Adrenal gland (tissue), 12 donors: ENCODE measurements around the gene TRABD2A. TPM values are rescaled to one million over a fixed set of nuclear protein-coding genes. Genes with fewer than 3 reads are reported as not detected.

Source experiments
- DNase-seq, 7 donors: peaks; one replicate each; pipeline ENCODE4 v3.0.0-alpha.2; 2019 to 2020
- H3K27ac ChIP-seq, 5 donors: fragments of 200-600 bp; sonication (generic) in 4 of 5; 1 replicate in 3 of 5; 2 replicates in 2 of 5; pipeline versions ENCODE4 v1.5.1 to v1.8.0; 2016 to 2020; ENCODE audit warnings: mild to moderate bottlenecking in 1 of 5
- H3K27me3 ChIP-seq: fragments of 200-600 bp; 2 replicates; pipeline ENCODE4 v1.8.0; 2021
- H3K36me3 ChIP-seq, 2 donors: fragments of 200-600 bp; replicated peaks in 1 of 2; 1 replicate in 1 of 2; 2 replicates in 1 of 2; pipeline versions ENCODE4 v1.5.1 to v1.8.0; 2018 to 2022
- H3K4me1 ChIP-seq, 2 donors: fragments of 200-600 bp; replicated peaks in 1 of 2; 1 replicate in 1 of 2; 2 replicates in 1 of 2; pipeline versions ENCODE4 v1.5.1 to v1.8.0; 2018 to 2021
- H3K4me3 ChIP-seq, 4 donors: fragments of 200-600 bp; sonication (generic) in 3 of 4; one replicate each; pipeline ENCODE4 v1.5.1; 2016 to 2018
- H3K9me3 ChIP-seq, 3 donors: fragments of 200-600 bp; sonication (generic) in 1 of 3; replicated peaks in 1 of 3; 1 replicate in 2 of 3; 2 replicates in 1 of 3; pipeline versions ENCODE4 v1.5.1 to v1.8.0; 2016 to 2021
- POLR2A ChIP-seq, 2 donors: fragments of 450-650 bp; IDR thresholded peaks; one replicate each; pipeline ENCODE4 v1.6.1; 2017; ENCODE audit warnings: antibody characterized with exemption in 2 of 2, mild to moderate bottlenecking in 2 of 2, moderate library complexity in 1 of 2
- WGBS, 4 donors: extraction: QIAGEN DNeasy Blood & Tissue Kit in 2 of 4; methylation state at CpG; one replicate each; pipeline versions ENCODE4 v1.1.5 to v1.1.7; 2013 to 2017; 5-methylcytosine and 5-hydroxymethylcytosine counted together
- intact Hi-C, 2 donors: fragments of 100-400 bp; cut with DNase I; formaldehyde crosslinking; loops; one replicate each; pipeline versions ENCODE4 v1.14.1 to v1.15.0; 2022 to 2023
- polyA plus RNA-seq, 3 donors: library from polyadenylated mRNA; stranded (reverse); fragments of 200-250 nt in 2 of 3; fragments of 350-450 nt in 1 of 3; fragmentation: Illumina TruSeq in 1 of 3; extraction: RNeasy Lipid Tissue Mini Kit (QIAGEN cat#74804) in 1 of 3; gene quantifications; one replicate each; pipeline ENCODE4 v1.2.3, GENCODE V29; 2013 to 2014
- total RNA-seq, 9 donors: library from RNA; depleted of rRNA in 4 of 9; stranded (reverse); fragments of >200 nt in 4 of 9; fragments of 120-200 nt in 1 of 9; fragmentation: NEBNext Ultra II Directional in 1 of 9; extraction: Animal tissue kit (Norgen Biotek cat#: 25700) in 1 of 9; gene quantifications; one replicate each; pipeline versions ENCODE4 v1.1.0 to v1.2.4, GENCODE V29; 2013 to 2023
- TF ChIP-seq, protein P1 (sequence below), 6 experiments: fragments of 450-650 bp in 4 of 6; fragments of 200-600 bp in 2 of 6; sonication (generic) in 1 of 6; IDR thresholded peaks; 1 replicate in 5 of 6; 2 replicates in 1 of 6; pipeline versions ENCODE4 v1.5.1 to v1.8.0; 2016 to 2021; ENCODE audit warnings: antibody characterized with exemption in 6 of 6, mild to moderate bottlenecking in 2 of 6, moderate library complexity in 1 of 6
- donor health status: healthy with polysubstance abuse.
- donor health status: Bipolar disorder and iron deficiency.
- donor health status: DM: yes; HTN: yes; CAD: no.
- donor health status: DM: no; HTN: no; CAD: no.
- donor health status: DM: no; HTN: no; CAD: no.
- donor health status: DM: yes; HTN: yes; CAD: no.

The TRABD2A gene
- total and polyA plus RNA-seq, 12 donors = 0.28 to 2.4 (median 0.69) TPM; not detected in 1

DNA sequence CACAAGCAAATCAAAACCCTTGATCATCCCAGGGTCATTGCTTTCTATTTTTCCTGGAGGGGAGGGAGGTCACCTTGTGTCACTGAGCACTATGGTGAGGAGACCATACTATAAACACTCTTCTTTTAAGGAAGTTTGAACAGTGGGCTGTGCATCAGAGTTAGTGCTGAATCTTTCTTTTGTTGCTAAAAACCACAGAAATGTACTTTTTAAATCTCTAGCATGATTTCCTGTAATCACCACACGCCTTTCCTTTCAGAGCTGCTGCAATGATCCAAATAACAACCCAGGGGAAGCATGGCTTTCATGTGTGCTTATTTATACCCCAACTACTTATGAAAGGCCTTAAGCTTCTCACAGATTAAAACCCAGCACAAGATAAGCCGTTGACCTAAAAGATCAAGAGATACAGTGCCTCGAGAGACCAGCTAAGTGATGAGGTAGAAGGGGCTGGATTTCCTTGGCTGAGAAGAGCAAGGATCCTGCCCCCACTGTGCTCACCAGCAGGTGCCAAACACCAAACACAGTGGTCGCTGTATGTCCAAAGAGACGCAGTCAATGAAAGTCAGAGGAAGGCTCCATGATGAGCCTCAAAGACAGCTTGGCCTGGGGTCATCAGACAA is 34.7 kb downstream of the TRABD2A start:
- Histone ChIP-seq H3K4me1 (no peaks in the 10 kb centered on the region), H3K36me3 (no peaks in the 10 kb centered on the region), H3K9me3 (no peaks in the 10 kb centered on the region), H3K4me3 (no peak overlapping the region), H3K27me3 (no peaks in the 10 kb centered on the region), H3K27ac (peak overlapping the region in 3 of 5 donors; percentile 16 to 52 (median 30))
- TF ChIP-seq POLR2A (IDR thresholded peaks at IDR 0.05) = no peak
- TF ChIP-seq, protein P1, sequence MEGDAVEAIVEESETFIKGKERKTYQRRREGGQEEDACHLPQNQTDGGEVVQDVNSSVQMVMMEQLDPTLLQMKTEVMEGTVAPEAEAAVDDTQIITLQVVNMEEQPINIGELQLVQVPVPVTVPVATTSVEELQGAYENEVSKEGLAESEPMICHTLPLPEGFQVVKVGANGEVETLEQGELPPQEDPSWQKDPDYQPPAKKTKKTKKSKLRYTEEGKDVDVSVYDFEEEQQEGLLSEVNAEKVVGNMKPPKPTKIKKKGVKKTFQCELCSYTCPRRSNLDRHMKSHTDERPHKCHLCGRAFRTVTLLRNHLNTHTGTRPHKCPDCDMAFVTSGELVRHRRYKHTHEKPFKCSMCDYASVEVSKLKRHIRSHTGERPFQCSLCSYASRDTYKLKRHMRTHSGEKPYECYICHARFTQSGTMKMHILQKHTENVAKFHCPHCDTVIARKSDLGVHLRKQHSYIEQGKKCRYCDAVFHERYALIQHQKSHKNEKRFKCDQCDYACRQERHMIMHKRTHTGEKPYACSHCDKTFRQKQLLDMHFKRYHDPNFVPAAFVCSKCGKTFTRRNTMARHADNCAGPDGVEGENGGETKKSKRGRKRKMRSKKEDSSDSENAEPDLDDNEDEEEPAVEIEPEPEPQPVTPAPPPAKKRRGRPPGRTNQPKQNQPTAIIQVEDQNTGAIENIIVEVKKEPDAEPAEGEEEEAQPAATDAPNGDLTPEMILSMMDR (IDR thresholded peaks at IDR 0.05) = no peak
- peak in 2 of 7 donors; percentile 2 to 33 for DNase-seq
- 42 to 50% (median 48%) methylated on average over 4 to 5 of the region's 5 CpGs for WGBS, 4 donors
- intact Hi-C loops = no loop called here

DNA sequence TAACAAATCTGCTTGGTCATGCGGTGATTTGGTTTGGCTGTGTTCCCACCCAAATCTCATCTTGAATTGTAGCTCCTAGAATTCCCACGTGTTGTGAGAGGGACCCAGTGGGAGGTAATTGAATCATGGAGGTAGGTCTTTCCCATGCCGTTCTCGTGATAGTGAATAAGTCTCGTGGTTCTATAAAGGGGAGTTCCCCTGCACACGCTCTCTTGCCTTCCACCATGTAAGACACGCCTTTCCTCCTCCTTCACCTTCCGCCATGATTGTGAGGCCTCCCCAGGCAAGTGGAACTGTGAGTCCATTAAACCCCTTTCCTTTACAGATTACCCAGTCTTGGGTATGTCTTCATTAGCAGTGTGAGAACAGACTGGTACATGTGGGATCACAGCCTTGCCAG is 36.7 kb downstream of the TRABD2A start:
- intact Hi-C loops = no loop called here
- WGBS, 4 donors = 82 to 91% (median 87%) methylated on average over 8 of the region's 8 CpGs
- Histone ChIP-seq H3K4me1 (no peaks in the 10 kb centered on the region), H3K27ac (no peak overlapping the region), H3K36me3 (no peaks in the 10 kb centered on the region), H3K4me3 (no peak overlapping the region), H3K9me3 (no peaks in the 10 kb centered on the region), H3K27me3 (no peaks in the 10 kb centered on the region)
- peak in 1 of 7 donors; percentile 10 for DNase-seq
- TF ChIP-seq, protein P1 (IDR thresholded peaks at IDR 0.05) = no peak
- TF ChIP-seq POLR2A (IDR thresholded peaks at IDR 0.05) = no peak

DNA sequence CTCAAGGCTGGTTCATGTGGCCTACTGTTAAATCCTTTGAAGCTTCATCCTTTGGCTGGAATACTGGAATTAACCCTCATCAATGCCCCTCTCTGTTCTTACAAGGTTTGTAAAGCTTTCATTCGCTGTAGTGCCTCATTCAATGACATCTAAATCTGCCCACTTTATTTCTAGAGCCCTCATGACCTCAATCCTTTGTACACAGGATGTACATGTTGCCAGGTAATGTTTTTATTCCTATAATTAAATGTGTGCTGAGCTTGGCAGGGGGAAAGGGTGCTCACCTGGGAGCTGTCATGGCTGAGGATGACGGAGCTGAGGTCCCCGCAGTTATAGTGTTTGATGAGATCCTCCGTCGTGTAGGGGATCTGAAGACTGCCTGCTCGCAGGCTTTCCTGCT is 39.3 kb downstream of the TRABD2A start:
- no peak for TF ChIP-seq POLR2A (IDR thresholded peaks at IDR 0.05)
- TF ChIP-seq, protein P1 (IDR thresholded peaks at IDR 0.05) = no peak
- no peaks in the 10 kb centered on the region for H3K27me3 ChIP-seq
- H3K4me1 ChIP-seq = no peaks in the 10 kb centered on the region
- no peaks in the 10 kb centered on the region for H3K36me3 ChIP-seq
- no peak overlapping the region for H3K27ac ChIP-seq
- DNase-seq = no peak
- intact Hi-C loops = no loop called here
- 84 to 90% (median 85%) methylated on average over 6 of the region's 6 CpGs for WGBS, 4 donors
- H3K9me3 ChIP-seq = no peaks in the 10 kb centered on the region
- H3K4me3 ChIP-seq = no peak overlapping the region

DNA sequence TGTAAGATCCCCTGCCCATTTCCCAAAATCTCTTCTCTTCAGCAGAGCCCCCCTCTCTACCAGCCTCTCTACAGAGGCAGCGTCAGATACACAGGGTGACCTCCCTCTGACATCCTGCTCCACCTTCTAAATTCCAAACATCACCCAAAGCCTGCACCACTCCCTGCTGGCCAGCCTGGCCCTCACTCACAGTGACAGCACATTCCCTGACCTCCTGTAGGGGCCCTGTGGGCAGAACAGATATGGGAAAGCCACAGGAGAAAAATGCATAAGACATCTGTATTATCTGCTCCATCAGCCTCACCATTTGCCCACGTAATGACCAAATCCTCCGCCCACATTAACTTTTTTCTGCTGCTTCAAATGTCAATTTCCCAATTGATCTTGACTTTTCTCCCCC is 40.6 kb downstream of the TRABD2A start:
- 58 to 76% (median 68%) methylated on average over 3 of the region's 3 CpGs for WGBS, 4 donors
- H3K27me3 ChIP-seq = no peaks in the 10 kb centered on the region
- H3K4me3 ChIP-seq = no peak overlapping the region
- H3K27ac ChIP-seq = no peak overlapping the region
- DNase-seq = no peak
- TF ChIP-seq, protein P1 (IDR thresholded peaks at IDR 0.05) = no peak
- no peak for TF ChIP-seq POLR2A (IDR thresholded peaks at IDR 0.05)
- H3K9me3 ChIP-seq = no peaks in the 10 kb centered on the region
- intact Hi-C loops = no loop called here
- H3K4me1 ChIP-seq = no peaks in the 10 kb centered on the region
- no peaks in the 10 kb centered on the region for H3K36me3 ChIP-seq
